Psoas muscle (tissue), 8 donors: ENCODE measurements around the gene PVR. TPM values are rescaled to one million over a fixed set of nuclear protein-coding genes. Genes with fewer than 3 reads are reported as not detected.
A peak's percentile ranks its signal among the peaks of the same experiment; 100 is the strongest.

Experiments used
- ATAC-seq, 4 donors: fragments of 200-7000 bp; cut with Tn5 transposase; one replicate each; pipeline ENCODE4 v1.9.1; 2020; ENCODE audit warnings: moderate library complexity in 3 of 4, mild to moderate bottlenecking in 2 of 4
- DNase-seq, 2 donors: peaks; one replicate each; pipeline ENCODE4 v3.0.0-alpha.2; 2020
- H3K27ac ChIP-seq: fragments of 200-600 bp; one replicate; pipeline ENCODE4 v1.8.0; 2022
- H3K27me3 ChIP-seq, 3 donors: fragments of 200-600 bp in 1 of 3; one replicate each; pipeline versions ENCODE4 v1.6.1 to v1.8.0; 2013 to 2022; ENCODE audit warnings: low read length in 2 of 3, mild to moderate bottlenecking in 2 of 3, moderate library complexity in 1 of 3; ENCODE audit not compliant: insufficient read depth in 3 of 3
- H3K36me3 ChIP-seq, 2 donors: fragments of 200-600 bp in 1 of 2; one replicate each; pipeline versions ENCODE4 v1.6.1 to v1.8.0; 2013 to 2022; ENCODE audit warnings: low read depth in 1 of 2, mild to moderate bottlenecking in 1 of 2, moderate library complexity in 1 of 2; ENCODE audit not compliant: insufficient read depth in 1 of 2
- H3K4me1 ChIP-seq: fragments of 200-600 bp; one replicate; pipeline ENCODE4 v1.8.0; 2022
- H3K4me3 ChIP-seq: fragments of 200-600 bp; one replicate; pipeline ENCODE4 v1.8.0; 2022; ENCODE audit warnings: mild to moderate bottlenecking
- H3K9me3 ChIP-seq: fragments of 200-600 bp; one replicate; pipeline ENCODE4 v1.8.0; 2022
- CTCF ChIP-seq: fragments of 200-600 bp; IDR thresholded peaks from one replicate; pipeline ENCODE4 v1.8.0; 2022; ENCODE audit warnings: antibody characterized with exemption
- WGBS, 3 donors: extraction: QIAGEN DNeasy Blood & Tissue Kit; methylation state at CpG; one replicate each; pipeline versions ENCODE4 v1.1.6 to v1.1.7; 2013; 5-methylcytosine and 5-hydroxymethylcytosine counted together
- intact Hi-C, 2 donors: fragments of 100-400 bp; cut with DNase I; formaldehyde crosslinking; loops; one replicate each; pipeline versions ENCODE4 v1.11.0 to v1.14.2; 2022
- polyA plus RNA-seq, 3 donors: library from polyadenylated mRNA; stranded (reverse); fragments of 200-250 nt; gene quantifications; one replicate each; pipeline ENCODE4 v1.2.3, GENCODE V29; 2013
- total RNA-seq, 4 donors: library from RNA; stranded (reverse); fragmentation: NEBNext Ultra II Directional in 2 of 4; extraction: Animal tissue kit (Norgen Biotek cat#: 25700) in 2 of 4; gene quantifications; one replicate each; pipeline versions ENCODE4 v1.2.1 to v1.2.4, GENCODE V29; 2021 to 2023
- donor health status: healthy with polysubstance abuse.
- donor health status: DM: no; HTN: no; CAD: no; lungs with moderate emphysema.
- donor health status: Bipolar disorder and iron deficiency.
- donor health status: healthy.
- donor health status: DM: yes; HTN: yes; CAD: no.
- donor health status: DM: no; HTN: no; CAD: no.
- donor health status: DM: no; HTN: no; CAD: no.
- donor health status: DM: yes; HTN: yes; CAD: no.

Gene PVR
- total and polyA plus RNA-seq, 7 donors = 21.0 to 117 (median 44.4) TPM

- H3K36me3 ChIP-seq = no peaks in the 10 kb centered on the region
Observed at GRCh38 chr19:44710483-44710882, 66.8 kb downstream of the PVR start.

GRCh38 chr19:44712864-44713515 is 69.3 kb downstream of the PVR start:
- WGBS, 3 donors = 46 to 69% (median 61%) methylated on average over 4 of the region's 4 CpGs
- ATAC-seq (no peak), DNase-seq (no peak)
- Histone ChIP-seq H3K36me3 (no peaks in the 10 kb centered on the region), H3K4me3 (no peak overlapping the region), H3K9me3 (no peaks in the 10 kb centered on the region), H3K4me1 (no peaks in the 10 kb centered on the region), H3K27me3 (peaks cover 0 to 4% (median 0%) of the 10 kb centered on the region in 3 donors), H3K27ac (no peak overlapping the region)
- intact Hi-C loops = no loop called here
- TF ChIP-seq CTCF = no peak

More at GRCh38 chr19:44710483-44710882, 66.8 kb downstream of the PVR start:
- H3K27me3 ChIP-seq = peaks cover 0 to 4% (median 0%) of the 10 kb centered on the region in 3 donors
- H3K4me3 ChIP-seq = no peak overlapping the region
- intact Hi-C loops = no loop called here
- H3K9me3 ChIP-seq = no peaks in the 10 kb centered on the region
- no peak for TF ChIP-seq CTCF
- ATAC-seq (peak in 1 of 4 donors; percentile 33), DNase-seq (no peak)
- H3K4me1 ChIP-seq = no peaks in the 10 kb centered on the region
- WGBS, 3 donors = 67 to 77% (median 75%) methylated on average over 12 to 14 of the region's 14 CpGs
- no peak overlapping the region for H3K27ac ChIP-seq

Other genes with a start within 250 kb of the PVR start
- 1 to 10 TPM in 3 of 4 donors, under 1 TPM in 1; 0.86 to 4.3 (median 1.4) TPM for gene ZNF285, start 242.3 kb upstream of the PVR start, total RNA-seq
- 1 to 10 TPM in 2 of 3 donors, under 1 TPM in 1; 0.96 to 2.6 (median 1.6) TPM for gene ZNF285, start 242.3 kb upstream of the PVR start, polyA plus RNA-seq
- gene ZNF229, start 195.4 kb upstream of the PVR start, total RNA-seq = 1 to 10 TPM; 1.6 to 2.9 (median 2.1) TPM
- gene ZNF229, start 195.4 kb upstream of the PVR start, polyA plus RNA-seq = 1 to 10 TPM in 2 of 3 donors, under 1 TPM in 1; 0.58 to 6.3 (median 1.3) TPM
- 1 to 10 TPM; 1.9 to 3.8 (median 2.7) TPM for gene ZNF180, start 143.4 kb upstream of the PVR start, total RNA-seq
- 1 to 10 TPM; 2.1 to 3.5 (median 2.4) TPM for gene ZNF180, start 143.4 kb upstream of the PVR start, polyA plus RNA-seq
- not detected for gene CEACAM20, start 114.2 kb upstream of the PVR start, total RNA-seq
- gene CEACAM20, start 114.2 kb upstream of the PVR start, polyA plus RNA-seq = under 1 TPM in 1 of 3 donors, not detected in 2; 0.03 TPM
- gene IGSF23, start 30.3 kb upstream of the PVR start, total RNA-seq = under 1 TPM in 1 of 4 donors, not detected in 3; 0.30 TPM
- under 1 TPM in 1 of 3 donors, not detected in 2; 0.23 TPM for gene IGSF23, start 30.3 kb upstream of the PVR start, polyA plus RNA-seq
- gene CEACAM19, start 27.6 kb downstream of the PVR start, total RNA-seq = 10 to 100 TPM in 1 of 4 donors, 1 to 10 TPM in 3; 3.7 to 10.7 (median 7.5) TPM
- 10 to 100 TPM in 1 of 3 donors, 1 to 10 TPM in 2; 3.9 to 14.7 (median 8.6) TPM for gene CEACAM19, start 27.6 kb downstream of the PVR start, polyA plus RNA-seq
- gene CEACAM16, start 55.2 kb downstream of the PVR start, total RNA-seq = not detected
- under 1 TPM in 2 of 3 donors, not detected in 1; 0.03 to 0.08 TPM for gene CEACAM16, start 55.2 kb downstream of the PVR start, polyA plus RNA-seq
- gene BCL3, start 104.8 kb downstream of the PVR start, total RNA-seq = 10 to 100 TPM; 13.3 to 36.4 (median 25.3) TPM
- gene BCL3, start 104.8 kb downstream of the PVR start, polyA plus RNA-seq = 10 to 100 TPM in 1 of 3 donors, 1 to 10 TPM in 2; 5.7 to 13.2 (median 7.8) TPM
- gene CBLC, start 134.0 kb downstream of the PVR start, total RNA-seq = under 1 TPM in 1 of 4 donors, not detected in 3; 0.34 TPM
- gene CBLC, start 134.0 kb downstream of the PVR start, polyA plus RNA-seq = under 1 TPM in 1 of 3 donors, not detected in 2; 0.08 TPM
- 10 to 100 TPM; 20.0 to 44.9 (median 25.0) TPM for gene BCAM, start 165.2 kb downstream of the PVR start, total RNA-seq
- gene BCAM, start 165.2 kb downstream of the PVR start, polyA plus RNA-seq = 10 to 100 TPM; 12.5 to 15.8 (median 15.7) TPM
- 10 to 100 TPM; 17.5 to 32.9 (median 24.1) TPM for gene NECTIN2, start 202.4 kb downstream of the PVR start, total RNA-seq
- 10 to 100 TPM in 2 of 3 donors, 1 to 10 TPM in 1; 9.0 to 18.1 (median 11.2) TPM for gene NECTIN2, start 202.4 kb downstream of the PVR start, polyA plus RNA-seq
- gene TOMM40, start 247.3 kb downstream of the PVR start, total RNA-seq = 100 to 1,000 TPM in 1 of 4 donors, 10 to 100 TPM in 3; 42.3 to 111 (median 71.4) TPM
- gene TOMM40, start 247.3 kb downstream of the PVR start, polyA plus RNA-seq = 100 to 1,000 TPM in 1 of 3 donors, 10 to 100 TPM in 2; 67.6 to 330 (median 69.7) TPM